ENCODE data around the gene POMC.

DNA sequence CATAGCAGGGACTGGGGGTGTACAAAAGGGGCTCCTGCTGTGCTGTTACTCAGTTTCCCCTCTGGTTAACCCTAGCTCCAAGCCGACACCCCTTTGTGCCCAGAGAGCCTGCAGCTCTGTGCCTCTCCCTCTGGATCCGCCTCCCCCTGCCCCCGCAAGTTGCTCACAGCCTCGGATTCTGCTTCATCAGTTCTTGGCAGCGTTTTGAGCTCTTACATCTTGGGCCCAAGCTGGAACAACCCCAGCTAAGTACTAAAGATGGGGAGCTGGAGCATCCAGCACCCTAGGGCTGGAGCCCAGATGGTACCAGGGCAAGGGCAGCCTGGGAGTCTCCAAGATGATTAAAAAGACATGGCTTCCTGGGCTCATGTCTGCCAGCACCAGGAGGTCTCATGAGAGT lies 40.7 kb downstream of the POMC start:
- TF ChIP-seq, protein P1, sequence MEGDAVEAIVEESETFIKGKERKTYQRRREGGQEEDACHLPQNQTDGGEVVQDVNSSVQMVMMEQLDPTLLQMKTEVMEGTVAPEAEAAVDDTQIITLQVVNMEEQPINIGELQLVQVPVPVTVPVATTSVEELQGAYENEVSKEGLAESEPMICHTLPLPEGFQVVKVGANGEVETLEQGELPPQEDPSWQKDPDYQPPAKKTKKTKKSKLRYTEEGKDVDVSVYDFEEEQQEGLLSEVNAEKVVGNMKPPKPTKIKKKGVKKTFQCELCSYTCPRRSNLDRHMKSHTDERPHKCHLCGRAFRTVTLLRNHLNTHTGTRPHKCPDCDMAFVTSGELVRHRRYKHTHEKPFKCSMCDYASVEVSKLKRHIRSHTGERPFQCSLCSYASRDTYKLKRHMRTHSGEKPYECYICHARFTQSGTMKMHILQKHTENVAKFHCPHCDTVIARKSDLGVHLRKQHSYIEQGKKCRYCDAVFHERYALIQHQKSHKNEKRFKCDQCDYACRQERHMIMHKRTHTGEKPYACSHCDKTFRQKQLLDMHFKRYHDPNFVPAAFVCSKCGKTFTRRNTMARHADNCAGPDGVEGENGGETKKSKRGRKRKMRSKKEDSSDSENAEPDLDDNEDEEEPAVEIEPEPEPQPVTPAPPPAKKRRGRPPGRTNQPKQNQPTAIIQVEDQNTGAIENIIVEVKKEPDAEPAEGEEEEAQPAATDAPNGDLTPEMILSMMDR (IDR thresholded peaks at IDR 0.05) = no peak
- TF ChIP-seq EZH2 (IDR thresholded peaks at IDR 0.05) (no peak), EZH2phosphoT487 (IDR thresholded peaks at IDR 0.05) (no peak)

Data from neural progenitor cell (in vitro differentiated cells).